Trophoblast cell (in vitro differentiated cells and primary cell): ENCODE results near the gene LIMS4.
"Not testable (repeated sequence)": the region's sequence is repeated elsewhere in the genome, so short reads cannot be mapped to it uniquely, and the experiment has no call there.

ENCODE experiments used
- DNase-seq, 2 donors: peaks; one replicate each; pipeline ENCODE4 v3.0.0-alpha.2; 2016
- H2AFZ ChIP-seq: 2 replicates; pipeline ENCODE4 v1.6.1; 2013; ENCODE audit warnings: low read length, moderate library complexity, mild to moderate bottlenecking; ENCODE audit not compliant: insufficient read depth, poor library complexity
- H2AK5ac ChIP-seq: 2 replicates; pipeline ENCODE4 v1.6.1; 2013; ENCODE audit warnings: mild to moderate bottlenecking, low read length
- H2BK120ac ChIP-seq: 2 replicates; pipeline ENCODE4 v1.6.1; 2013; ENCODE audit warnings: low read length, mild to moderate bottlenecking, moderate library complexity; ENCODE audit not compliant: insufficient read depth, poor library complexity
- H2BK12ac ChIP-seq: 2 replicates; pipeline ENCODE4 v1.6.1; 2013; ENCODE audit warnings: mild to moderate bottlenecking, low read length, moderate library complexity
- H2BK5ac ChIP-seq: 2 replicates; pipeline ENCODE4 v1.6.1; 2013; ENCODE audit warnings: low read length, low read depth, moderate library complexity, mild to moderate bottlenecking; ENCODE audit not compliant: poor library complexity
- H3K14ac ChIP-seq: 2 replicates; pipeline ENCODE4 v1.6.1; 2013; ENCODE audit warnings: mild to moderate bottlenecking, low read length
- H3K18ac ChIP-seq: 2 replicates; pipeline ENCODE4 v1.6.1; 2013; ENCODE audit warnings: mild to moderate bottlenecking, low read length
- H3K23ac ChIP-seq: 2 replicates; pipeline ENCODE4 v1.6.1; 2013; ENCODE audit warnings: low read length
- H3K27ac ChIP-seq: 2 replicates; pipeline ENCODE4 v1.5.1; 2013; ENCODE audit warnings: low read depth, mild to moderate bottlenecking, inconsistent platforms, low read length, moderate library complexity
- H3K27me3 ChIP-seq: 2 replicates; pipeline ENCODE4 v1.6.1; 2013; ENCODE audit warnings: inconsistent platforms, mild to moderate bottlenecking, low read length, moderate library complexity; ENCODE audit not compliant: insufficient read depth
- H3K36me3 ChIP-seq, 2 experiments: 1 replicate in 1 of 2; 2 replicates in 1 of 2; pipeline ENCODE4 v1.6.1; 2013; ENCODE audit warnings: low read length in 2 of 2, mild to moderate bottlenecking in 2 of 2, moderate library complexity in 1 of 2; ENCODE audit not compliant: insufficient read depth in 2 of 2, control insufficient read depth in 1 of 2
- H3K4ac ChIP-seq: 2 replicates; pipeline ENCODE4 v1.6.1; 2013; ENCODE audit warnings: low read depth, mild to moderate bottlenecking, low read length, moderate library complexity
- H3K4me1 ChIP-seq, 2 experiments: 1 replicate in 1 of 2; 2 replicates in 1 of 2; pipeline ENCODE4 v1.6.1; 2013; ENCODE audit warnings: low read length in 2 of 2, mild to moderate bottlenecking in 2 of 2, moderate library complexity in 1 of 2; ENCODE audit not compliant: insufficient read depth in 2 of 2, control insufficient read depth in 1 of 2
- H3K4me2 ChIP-seq: 2 replicates; pipeline ENCODE4 v1.6.1; 2013; ENCODE audit warnings: inconsistent platforms, mild to moderate bottlenecking, low read length, moderate library complexity
- H3K4me3 ChIP-seq: 2 replicates; pipeline ENCODE4 v1.5.1; 2013; ENCODE audit warnings: mild to moderate bottlenecking, low read depth, low read length, inconsistent platforms
- H3K79me1 ChIP-seq: one replicate; pipeline ENCODE4 v1.6.1; 2013; ENCODE audit warnings: low read length
- H3K79me2 ChIP-seq: 2 replicates; pipeline ENCODE4 v1.6.1; 2013; ENCODE audit warnings: low read length, mild to moderate bottlenecking; ENCODE audit not compliant: control insufficient read depth, insufficient read depth, poor library complexity
- H3K9ac ChIP-seq: 2 replicates; pipeline ENCODE4 v1.6.1; 2013; ENCODE audit warnings: mild to moderate bottlenecking, low read length
- H3K9me3 ChIP-seq: 2 replicates; pipeline ENCODE4 v1.6.1; 2013; ENCODE audit warnings: low read depth, mild to moderate bottlenecking, control low read depth, inconsistent platforms, low read length; ENCODE audit not compliant: insufficient read depth
- H4K12ac ChIP-seq: 2 replicates; pipeline ENCODE4 v1.6.1; 2013; ENCODE audit warnings: low read depth, mild to moderate bottlenecking, low read length, moderate library complexity
- H4K8ac ChIP-seq: 2 replicates; pipeline ENCODE4 v1.6.1; 2013; ENCODE audit warnings: low read depth, mild to moderate bottlenecking, low read length, moderate library complexity
- H4K91ac ChIP-seq: one replicate; pipeline ENCODE4 v1.6.1; 2013; ENCODE audit warnings: low read depth, mild to moderate bottlenecking, low read length, moderate library complexity
- WGBS: extraction: QIAGEN DNeasy Blood & Tissue Kit; methylation state at CpG from one replicate; pipeline ENCODE4 v1.1.7; 2013; ENCODE audit warnings: missing lambda C conversion rate; ENCODE audit not compliant: insufficient read length, insufficient coverage; ENCODE audit errors: extremely low coverage; 5-methylcytosine and 5-hydroxymethylcytosine counted together

Gene LIMS4

DNA sequence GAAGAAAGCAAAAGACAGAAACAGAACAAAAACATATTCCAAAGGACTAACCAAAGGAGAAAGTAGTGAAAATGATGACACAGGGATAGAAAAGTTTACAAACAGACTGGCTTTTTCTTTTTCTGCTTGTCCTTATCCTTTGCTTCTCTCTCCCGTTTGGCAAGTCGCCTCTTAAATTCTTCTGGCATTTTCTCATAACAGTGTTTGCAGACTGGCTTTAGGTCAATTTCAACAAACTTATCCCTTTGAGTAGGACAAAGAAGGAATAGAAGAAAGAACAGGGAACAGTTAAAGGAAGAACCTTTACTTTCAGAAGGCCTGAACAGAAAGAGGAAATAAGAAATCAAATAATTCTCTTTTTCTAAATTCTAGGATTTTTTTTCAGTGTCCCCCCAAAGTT lies 26.0 kb downstream of the LIMS4 start:
- not testable (repeated sequence) for H4K91ac ChIP-seq, H3K79me1 ChIP-seq, H2AFZ ChIP-seq, H3K23ac ChIP-seq, H3K14ac ChIP-seq, H4K8ac ChIP-seq, H2BK120ac ChIP-seq, H2AK5ac ChIP-seq, H3K27ac ChIP-seq, H3K4me1 ChIP-seq, H2BK5ac ChIP-seq, H3K4me2 ChIP-seq, H3K27me3 ChIP-seq, H3K79me2 ChIP-seq, H3K9ac ChIP-seq, DNase-seq, H4K12ac ChIP-seq, H3K4me3 ChIP-seq, H2BK12ac ChIP-seq, H3K18ac ChIP-seq, H3K4ac ChIP-seq, H3K36me3 ChIP-seq, H3K9me3 ChIP-seq
- no CpG with 5 or more reads among the region's 2 CpGs for WGBS

DNA sequence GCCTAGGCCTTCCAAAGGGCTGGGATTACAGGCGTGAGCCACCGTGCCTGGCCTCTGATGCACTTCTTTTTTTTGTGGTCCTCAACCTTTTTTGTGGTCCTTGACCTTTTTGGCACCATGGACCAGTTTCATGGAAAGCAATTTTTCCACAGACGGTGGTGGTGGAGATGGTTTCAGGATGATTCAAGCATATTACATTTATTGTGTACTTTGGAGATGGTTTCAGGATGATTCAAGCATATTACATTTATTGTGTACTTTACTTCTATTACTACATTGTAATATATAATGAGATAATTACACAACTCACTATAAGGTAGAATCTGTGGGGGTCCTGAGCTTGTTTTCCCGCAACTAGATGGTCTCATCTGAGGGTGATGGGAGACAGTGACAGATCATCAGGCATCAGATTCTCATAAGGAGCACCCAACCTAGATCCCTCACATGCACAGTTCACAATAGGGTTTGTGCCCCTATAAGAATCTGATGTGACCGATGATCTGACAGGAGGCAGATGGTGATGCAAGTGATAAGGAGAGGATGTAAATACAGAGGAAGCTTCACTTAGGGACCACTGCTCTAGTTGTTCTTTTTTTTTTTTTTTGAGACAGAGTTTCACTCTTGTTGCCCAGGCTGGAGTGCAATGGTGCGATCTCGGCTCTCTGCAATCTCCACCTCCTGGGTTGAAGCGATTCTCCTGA lies 29.2 kb downstream of the LIMS4 start:
- no CpG with 5 or more reads among the region's 8 CpGs for WGBS
- H3K9me3 ChIP-seq, H3K4ac ChIP-seq, H3K79me2 ChIP-seq, H3K23ac ChIP-seq, DNase-seq, H3K36me3 ChIP-seq, H3K18ac ChIP-seq, H2AFZ ChIP-seq, H3K79me1 ChIP-seq, H3K4me2 ChIP-seq, H2AK5ac ChIP-seq, H3K4me3 ChIP-seq, H3K27me3 ChIP-seq, H3K27ac ChIP-seq, H2BK5ac ChIP-seq, H4K8ac ChIP-seq, H2BK120ac ChIP-seq, H3K4me1 ChIP-seq, H2BK12ac ChIP-seq, H4K12ac ChIP-seq, H3K9ac ChIP-seq, H3K14ac ChIP-seq, H4K91ac ChIP-seq: not testable (repeated sequence)

DNA sequence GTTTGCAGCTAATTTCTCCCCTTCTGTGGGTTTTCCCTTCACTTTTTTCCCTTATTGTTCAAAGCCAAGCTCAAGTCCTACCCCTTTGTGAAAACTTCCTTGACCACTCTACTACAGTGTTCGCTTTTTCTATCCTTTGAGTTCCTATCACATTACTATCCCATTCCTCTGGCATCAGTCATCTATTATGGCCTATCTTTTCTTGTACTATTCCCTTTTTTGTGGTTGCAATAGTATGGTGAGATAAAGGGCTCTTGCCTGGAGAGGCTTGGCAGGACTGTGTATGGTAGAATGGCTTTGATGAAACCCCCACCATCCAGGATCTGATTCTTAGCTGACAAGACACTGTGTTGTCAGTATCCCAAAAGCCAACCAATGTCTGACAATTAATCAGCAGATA lies 30.7 kb downstream of the LIMS4 start:
- not testable (repeated sequence) for H3K18ac ChIP-seq, H2AK5ac ChIP-seq, H3K4ac ChIP-seq, H2BK120ac ChIP-seq, H4K8ac ChIP-seq, H4K91ac ChIP-seq, H3K9ac ChIP-seq, H4K12ac ChIP-seq, H3K79me2 ChIP-seq, H3K27me3 ChIP-seq, H3K79me1 ChIP-seq, H2BK12ac ChIP-seq, H2BK5ac ChIP-seq, H3K4me2 ChIP-seq, H3K4me3 ChIP-seq, H3K9me3 ChIP-seq, H3K4me1 ChIP-seq, H3K14ac ChIP-seq, DNase-seq, H3K36me3 ChIP-seq, H3K27ac ChIP-seq, H2AFZ ChIP-seq, H3K23ac ChIP-seq
- no CpG with 5 or more reads among the region's 1 CpG for WGBS

DNA sequence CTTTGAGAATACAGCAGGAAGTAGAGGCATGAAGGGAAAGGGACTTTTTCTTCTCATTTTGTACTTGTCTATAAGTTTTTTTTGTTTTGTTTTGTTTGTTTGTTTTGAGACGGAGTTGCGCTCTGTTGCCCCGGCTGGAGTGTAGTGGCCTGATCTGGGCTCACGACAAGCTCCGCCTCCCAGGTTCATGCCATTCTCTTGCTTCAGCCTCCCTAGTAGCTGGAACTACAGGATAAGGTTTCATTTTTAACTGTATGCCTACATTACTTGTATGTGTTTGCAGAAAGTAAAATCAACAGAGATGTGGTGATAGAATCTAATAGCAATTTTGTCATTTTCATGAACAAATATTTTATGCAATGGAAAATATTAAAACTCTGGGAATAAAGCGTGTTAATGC lies 38.1 kb downstream of the LIMS4 start:
- not testable (repeated sequence) for H3K9ac ChIP-seq, H2BK120ac ChIP-seq, H3K18ac ChIP-seq, H3K27ac ChIP-seq, H4K8ac ChIP-seq, H3K4ac ChIP-seq, H2BK5ac ChIP-seq, H3K79me1 ChIP-seq, H3K79me2 ChIP-seq, DNase-seq, H3K4me2 ChIP-seq, H4K91ac ChIP-seq, H3K36me3 ChIP-seq, H3K9me3 ChIP-seq, H3K23ac ChIP-seq, H3K4me1 ChIP-seq, H2BK12ac ChIP-seq, H3K14ac ChIP-seq, H3K27me3 ChIP-seq, H2AK5ac ChIP-seq, H3K4me3 ChIP-seq, H2AFZ ChIP-seq, H4K12ac ChIP-seq
- no CpG with 5 or more reads among the region's 6 CpGs for WGBS
